Keratinocyte (primary cell): ENCODE measurements around the gene SLC41A3. TPM values are rescaled to one million over a fixed set of nuclear protein-coding genes. Genes with fewer than 3 reads are reported as not detected.
"Not testable (repeated sequence)": the region's sequence is repeated elsewhere in the genome, so short reads cannot be mapped to it uniquely, and the experiment has no call there.

Source experiments
- DNase-seq: peaks from one replicate; pipeline ENCODE4 v3.0.0-alpha.2; 2011; ENCODE audit warnings: low read depth, missing footprints, low spot score
- FAIRE-seq: peaks from 2 replicates; lab custom pipeline; 2011; peaks lifted over from hg19 to GRCh38; lab: Jason Lieb, UNC
- H2AFZ ChIP-seq: 2 replicates; pipeline ENCODE4 v1.6.0; 2012; ENCODE audit warnings: low read length, control low read depth, inconsistent platforms; ENCODE audit not compliant: control insufficient read depth
- H3K27ac ChIP-seq: 2 replicates; pipeline ENCODE4 v1.5.1; 2011; ENCODE audit warnings: low read length; ENCODE audit not compliant: control insufficient read depth, insufficient read depth
- H3K27me3 ChIP-seq: 3 replicates; pipeline ENCODE4 v1.6.0; 2011; ENCODE audit warnings: low read length; ENCODE audit not compliant: control insufficient read depth, insufficient read depth; ENCODE audit errors: extremely low read depth
- H3K36me3 ChIP-seq, 2 experiments: 2 replicates in 1 of 2; 3 replicates in 1 of 2; pipeline ENCODE4 v1.5.1; 2011; ENCODE audit warnings: low read length in 2 of 2, mild to moderate bottlenecking in 1 of 2; ENCODE audit not compliant: control insufficient read depth in 2 of 2, insufficient read depth in 2 of 2; ENCODE audit errors: extremely low read depth in 1 of 2
- H3K4me1 ChIP-seq: 3 replicates; pipeline ENCODE4 v1.5.1; 2011; ENCODE audit warnings: low read length; ENCODE audit not compliant: control insufficient read depth, insufficient read depth; ENCODE audit errors: extremely low read depth
- H3K4me2 ChIP-seq: 3 replicates; pipeline ENCODE4 v1.6.0; 2011; ENCODE audit warnings: low read depth, low read length; ENCODE audit not compliant: control insufficient read depth, insufficient read depth; ENCODE audit errors: extremely low read depth
- H3K4me3 ChIP-seq, 3 experiments: fragments of 200-600 bp in 1 of 3; sonication (generic) in 1 of 3; 2 replicates in 2 of 3; 3 replicates in 1 of 3; pipeline ENCODE4 v1.5.1; 2011 to 2016; ENCODE audit warnings: low read length in 3 of 3, mild to moderate bottlenecking in 3 of 3, control low read depth in 2 of 3, inconsistent platforms in 1 of 3, low read depth in 1 of 3, mixed read lengths in 1 of 3, mixed run types in 1 of 3, moderate library complexity in 1 of 3; ENCODE audit not compliant: control insufficient read depth in 2 of 3, insufficient read depth in 2 of 3; ENCODE audit errors: extremely low read depth in 1 of 3
- H3K79me2 ChIP-seq: 2 replicates; pipeline ENCODE4 v1.6.0; 2012; ENCODE audit warnings: low read length; ENCODE audit not compliant: control insufficient read depth, insufficient read depth
- H3K9ac ChIP-seq: 3 replicates; pipeline ENCODE4 v1.6.0; 2011; ENCODE audit warnings: low read length; ENCODE audit not compliant: control insufficient read depth, insufficient read depth; ENCODE audit errors: extremely low read depth
- H3K9me1 ChIP-seq: 3 replicates; pipeline ENCODE4 v1.6.0; 2011; ENCODE audit warnings: low read length; ENCODE audit not compliant: control insufficient read depth, insufficient read depth; ENCODE audit errors: extremely low read depth
- H3K9me3 ChIP-seq: 2 replicates; pipeline ENCODE4 v1.5.1; 2012; ENCODE audit warnings: low read depth, low read length; ENCODE audit not compliant: control insufficient read depth
- H4K20me1 ChIP-seq: 3 replicates; pipeline ENCODE4 v1.6.0; 2011; ENCODE audit warnings: low read length; ENCODE audit not compliant: control insufficient read depth, insufficient read depth; ENCODE audit errors: extremely low read depth
- CTCF ChIP-seq, 3 experiments: IDR thresholded peaks in 1 of 3; conservative IDR thresholded peaks in 1 of 3; optimal IDR thresholded peaks in 1 of 3; 2 replicates in 2 of 3; 3 replicates in 1 of 3; pipeline versions ENCODE3 to v1.5.1; 2011; ENCODE audit warnings: low read length in 3 of 3, mild to moderate bottlenecking in 3 of 3, moderate library complexity in 2 of 3, control low read depth in 1 of 3, inconsistent platforms in 1 of 3; ENCODE audit not compliant: insufficient read depth in 2 of 3; ENCODE audit errors: extremely low read depth in 1 of 3
- EZH2 ChIP-seq: IDR thresholded peaks from one replicate; pipeline ENCODE4 v1.6.1; 2012; ENCODE audit warnings: inconsistent platforms, mild to moderate bottlenecking, low read length, moderate library complexity
- dilution Hi-C: fragments of 300-500 bp; cut with MboI; formaldehyde crosslinking; loops from one replicate; pipeline ENCODE4 v1.7.0; 2020; ENCODE audit warnings: low sequenced_read_pairs; ENCODE audit not compliant: extremely low pct_ligation_motif_present
- polyA plus RNA-seq, 5 experiments: library from polyadenylated mRNA; depleted of rRNA in 3 of 5; stranded (reverse) in 3 of 5; stranded (forward) in 1 of 5; unstranded in 1 of 5; fragments of >200 nt; gene quantifications; 1 replicate in 1 of 5; 2 replicates in 3 of 5; 3 replicates in 1 of 5; pipeline versions ENCODE4 v1.2.1 to v1.2.3, GENCODE V29; 2011 to 2012; ENCODE audit warnings: missing spikeins in 2 of 5, low read depth in 1 of 5, low replicate concordance in 1 of 5

SLC41A3 gene
- polyA plus RNA-seq, 1 donor (not counting 4 experiments of a cell fraction or from before 2014, with no cell fraction given): 30.2 TPM

- H3K9me3 ChIP-seq: no peaks in the 10 kb centered on the region
- no peak overlapping the region for H2AFZ ChIP-seq
- peaks cover 3% of the 10 kb centered on the region for H3K4me1 ChIP-seq
- no peaks in the 10 kb centered on the region for H3K9me1 ChIP-seq
- H3K9ac ChIP-seq: no peak overlapping the region
- no peak overlapping the region for H3K4me3 ChIP-seq
- TF ChIP-seq EZH2 (no peak), CTCF (optimal IDR thresholded peaks at IDR 0.05 in 1 of 3, IDR thresholded peaks at IDR 0.05 in 1 of 3, conservative IDR thresholded peaks at IDR 0.05 in 1 of 3; ENCODE audit: extremely low read depth in 1 of 3, insufficient read depth in 2 of 3, low read length in 3 of 3) (no peak)
- H3K27me3 ChIP-seq: no peaks in the 10 kb centered on the region
- no peak overlapping the region for H3K27ac ChIP-seq
- DNase-seq (no peak), FAIRE-seq (no peak)
- dilution Hi-C loops: no loop called here
- H4K20me1 ChIP-seq: no peaks in the 10 kb centered on the region
- no peaks in the 10 kb centered on the region for H3K36me3 ChIP-seq
- H3K79me2 ChIP-seq: no peaks in the 10 kb centered on the region
- no peak overlapping the region for H3K4me2 ChIP-seq
These were observed 44.1 kb downstream of the SLC41A3 start for GRCh38 chr3:126039870-126040269.

- H2AFZ ChIP-seq, H3K27ac ChIP-seq, DNase-seq, H3K4me3 ChIP-seq, FAIRE-seq, H3K4me1 ChIP-seq, H3K9ac ChIP-seq, H4K20me1 ChIP-seq, H3K9me3 ChIP-seq, H3K79me2 ChIP-seq, dilution Hi-C loops, H3K9me1 ChIP-seq, H3K27me3 ChIP-seq, H3K4me2 ChIP-seq, H3K36me3 ChIP-seq: not testable (repeated sequence)
These were observed 45.1 kb downstream of the SLC41A3 start for GRCh38 chr3:126038791-126039190.

GRCh38 chr3:126036056-126036549 lies 47.8 kb downstream of the SLC41A3 start:
- Histone ChIP-seq H3K79me2 (no peaks in the 10 kb centered on the region), H3K9me3 (no peaks in the 10 kb centered on the region), H3K27ac (no peak overlapping the region), H3K9ac (no peak overlapping the region), H3K9me1 (no peaks in the 10 kb centered on the region), H2AFZ (no peak overlapping the region), H3K4me1 (peaks cover 8% of the 10 kb centered on the region), H3K27me3 (no peaks in the 10 kb centered on the region), H4K20me1 (no peaks in the 10 kb centered on the region), H3K4me3 (no peak overlapping the region), H3K4me2 (no peak overlapping the region), H3K36me3 (peaks cover 0 to 6% of the 10 kb centered on the region in 2 experiments)
- no peak for FAIRE-seq
- DNase-seq: no peak
- TF ChIP-seq CTCF (optimal IDR thresholded peaks at IDR 0.05 in 1 of 3, IDR thresholded peaks at IDR 0.05 in 1 of 3, conservative IDR thresholded peaks at IDR 0.05 in 1 of 3; ENCODE audit: extremely low read depth in 1 of 3, insufficient read depth in 2 of 3, low read length in 3 of 3): no peak
- dilution Hi-C loops: no loop called here
